ENCODE data around the gene CCL23. TPM values are rescaled to one million over a fixed set of nuclear protein-coding genes. Genes with fewer than 3 reads are reported as not detected.

The CCL23 gene
- total RNA-seq, 1 experiment from 2014 or later, result not detected

GRCh38 chr17:35998756-35999155 lies 19.0 kb downstream of the CCL23 start:
- no peak overlapping the region for H3T11ph ChIP-seq (ENCODE audit: low read length)
- peak; percentile 3 for DNase-seq
- H2BK15ac ChIP-seq (ENCODE audit: low read depth, low read length), result no peak overlapping the region
- Mint-ChIP-seq H3K4me3 (no peak overlapping the region; a peak in 1 of 5 replicates), H3K36me3 (ENCODE audit: insufficient read depth in 1 of 3, low read depth in 3 of 3) (no peaks in the 10 kb centered on the region; a peak in 1 of 7 replicates), H3K27me3 (ENCODE audit: low read depth) (peaks cover 7% of the 10 kb centered on the region), H3K4me1 (peaks cover 5 to 7% of the 10 kb centered on the region in 2 experiments; a peak in 3 of 4 replicates), H3K9me3 (peaks cover 0 to 4% of the 10 kb centered on the region in 2 experiments; a peak in 1 of 5 replicates), H3K27ac (no peak overlapping the region)
- no peak overlapping the region for H3K23ac ChIP-seq (ENCODE audit: insufficient read length, low read depth, low read length)
- no peak overlapping the region for H3K9ac ChIP-seq (ENCODE audit: extremely low read depth, insufficient read length, low read length)
- H4K20me1 ChIP-seq (ENCODE audit: control insufficient read depth, insufficient read depth, insufficient read length), result no peaks in the 10 kb centered on the region
- no peak overlapping the region for H4K8ac ChIP-seq (replicated peaks; ENCODE audit: insufficient read length, low read depth, low read length)
- no peaks in the 10 kb centered on the region for H3K79me2 ChIP-seq (ENCODE audit: insufficient read depth, low read length)
- H3K14ac ChIP-seq (ENCODE audit: insufficient read depth, low read length), result no peak overlapping the region
- H3K4ac ChIP-seq (ENCODE audit: low read depth, low read length), result no peak overlapping the region
- H3K56ac ChIP-seq (ENCODE audit: insufficient read length, low read depth, low read length), result no peak overlapping the region
- H2AK5ac ChIP-seq (ENCODE audit: insufficient read length, low read length), result no peak overlapping the region
- H4K91ac ChIP-seq (ENCODE audit: insufficient read length, low read depth, low read length), result no peak overlapping the region
- H4K5ac ChIP-seq (ENCODE audit: insufficient read length, low read depth, low read length), result no peak overlapping the region
- H2BK20ac ChIP-seq (ENCODE audit: low read depth, low read length, poor library complexity, severe bottlenecking), result no peak overlapping the region
- H3K4me1 ChIP-seq (ENCODE audit: insufficient read depth, low read length), result no peaks in the 10 kb centered on the region
- H3K9me3 ChIP-seq (ENCODE audit: control insufficient read depth, low read depth, low read length), result no peaks in the 10 kb centered on the region
- no peak overlapping the region for H3K18ac ChIP-seq (ENCODE audit: insufficient read length, low read depth, low read length)
- no peak overlapping the region for H2AFZ ChIP-seq (ENCODE audit: low read length)
- TF ChIP-seq, protein P1, sequence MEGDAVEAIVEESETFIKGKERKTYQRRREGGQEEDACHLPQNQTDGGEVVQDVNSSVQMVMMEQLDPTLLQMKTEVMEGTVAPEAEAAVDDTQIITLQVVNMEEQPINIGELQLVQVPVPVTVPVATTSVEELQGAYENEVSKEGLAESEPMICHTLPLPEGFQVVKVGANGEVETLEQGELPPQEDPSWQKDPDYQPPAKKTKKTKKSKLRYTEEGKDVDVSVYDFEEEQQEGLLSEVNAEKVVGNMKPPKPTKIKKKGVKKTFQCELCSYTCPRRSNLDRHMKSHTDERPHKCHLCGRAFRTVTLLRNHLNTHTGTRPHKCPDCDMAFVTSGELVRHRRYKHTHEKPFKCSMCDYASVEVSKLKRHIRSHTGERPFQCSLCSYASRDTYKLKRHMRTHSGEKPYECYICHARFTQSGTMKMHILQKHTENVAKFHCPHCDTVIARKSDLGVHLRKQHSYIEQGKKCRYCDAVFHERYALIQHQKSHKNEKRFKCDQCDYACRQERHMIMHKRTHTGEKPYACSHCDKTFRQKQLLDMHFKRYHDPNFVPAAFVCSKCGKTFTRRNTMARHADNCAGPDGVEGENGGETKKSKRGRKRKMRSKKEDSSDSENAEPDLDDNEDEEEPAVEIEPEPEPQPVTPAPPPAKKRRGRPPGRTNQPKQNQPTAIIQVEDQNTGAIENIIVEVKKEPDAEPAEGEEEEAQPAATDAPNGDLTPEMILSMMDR (conservative IDR thresholded peaks at IDR 0.05), result no peak
- H2BK5ac ChIP-seq (ENCODE audit: insufficient read length, low read length), result no peak overlapping the region
- no peaks in the 10 kb centered on the region for H3K23me2 ChIP-seq (ENCODE audit: insufficient read length, low read depth, low read length, poor library complexity, severe bottlenecking)
- H3K4me2 ChIP-seq (ENCODE audit: insufficient read depth, insufficient read length, low read length), result no peak overlapping the region
- H3K27ac ChIP-seq (ENCODE audit: insufficient read length, low read depth, low read length), result no peak overlapping the region
- no peak overlapping the region for H2BK12ac ChIP-seq (ENCODE audit: insufficient read length, low read depth, low read length)
- H3K27me3 ChIP-seq (ENCODE audit: insufficient read depth, low read length), result no peaks in the 10 kb centered on the region
- WGBS (ENCODE audit: extremely low coverage, insufficient read length, low lambda C conversion rate), result no CpG with 5 or more reads among the region's 1 CpG
- no peaks in the 10 kb centered on the region for H3K79me1 ChIP-seq (ENCODE audit: insufficient read depth, low read depth, low read length, poor library complexity, severe bottlenecking)
- no peak overlapping the region for H2BK120ac ChIP-seq (ENCODE audit: low read depth, low read length, poor library complexity, severe bottlenecking)
